Embryonic facial prominence (tissue), 1 donor: ENCODE results near the gene FAAP24.
"Not testable (repeated sequence)": the region's sequence is repeated elsewhere in the genome, so short reads cannot be mapped to it uniquely, and the experiment has no call there.

ENCODE experiments used
- DNase-seq: peaks from one replicate; pipeline ENCODE4 v3.0.0-alpha.2; 2016; ENCODE audit errors: extremely low spot score

Gene FAAP24

DNA sequence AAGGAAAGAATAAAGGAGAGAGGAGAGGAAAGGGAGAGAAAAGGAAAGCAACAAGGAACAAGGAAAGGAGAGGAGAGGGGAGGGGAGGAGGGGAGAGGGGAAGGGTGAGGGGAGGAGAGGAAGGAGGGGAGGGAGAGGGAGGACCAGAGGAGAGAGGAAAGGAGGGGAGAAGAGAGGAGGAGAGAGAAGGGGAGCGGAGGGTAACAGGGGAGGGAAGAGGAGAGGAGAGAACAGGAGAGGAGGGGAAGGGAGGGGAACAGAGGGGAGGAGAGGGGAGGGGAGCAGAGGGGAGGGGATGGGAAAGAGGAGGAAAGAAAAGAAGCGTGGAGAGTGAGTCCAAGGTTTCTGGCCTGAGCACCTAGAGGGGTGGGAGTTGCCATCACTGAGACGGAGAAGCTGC is 26.7 kb downstream of the FAAP24 start:
- no peak for DNase-seq

DNA sequence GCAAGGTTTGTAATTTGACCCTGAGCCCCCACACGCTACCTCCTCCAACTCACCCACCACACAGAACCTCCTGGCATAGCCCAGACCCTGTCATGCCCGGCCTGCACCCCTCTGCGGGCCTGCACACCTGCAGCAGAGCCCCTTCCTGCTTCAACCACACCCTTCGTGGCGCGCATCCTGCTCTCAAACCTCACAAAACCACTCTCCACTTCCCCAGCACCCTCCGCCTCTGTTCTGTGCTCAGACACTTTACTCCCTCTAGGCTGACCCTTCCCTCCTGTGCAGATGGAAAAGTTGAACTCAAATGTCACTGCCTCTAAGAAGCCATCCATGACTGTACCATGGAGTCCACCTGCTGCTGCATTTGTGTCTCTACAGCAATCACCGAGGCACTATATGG is 28.5 kb downstream of the FAAP24 start:
- DNase-seq, result no peak

DNA sequence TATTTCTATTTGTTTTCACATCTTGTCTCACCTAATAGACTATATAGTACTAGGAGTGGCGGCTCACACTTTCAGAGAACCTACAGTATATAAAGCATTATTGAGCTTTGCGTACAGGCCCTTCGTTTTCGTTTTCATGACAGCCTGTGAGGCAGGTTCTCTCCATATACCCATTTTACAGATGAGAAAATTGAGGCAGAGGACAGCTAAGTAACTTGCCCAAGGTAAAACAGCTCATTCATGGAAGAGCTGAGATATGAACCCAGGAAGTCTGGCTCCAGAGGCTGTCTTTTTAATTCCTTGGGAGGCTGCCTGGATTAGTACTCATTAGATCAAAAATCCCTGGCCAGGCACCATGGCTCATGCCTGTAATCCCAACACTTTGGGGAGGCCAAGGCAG is 28.9 kb downstream of the FAAP24 start:
- DNase-seq, result no peak

DNA sequence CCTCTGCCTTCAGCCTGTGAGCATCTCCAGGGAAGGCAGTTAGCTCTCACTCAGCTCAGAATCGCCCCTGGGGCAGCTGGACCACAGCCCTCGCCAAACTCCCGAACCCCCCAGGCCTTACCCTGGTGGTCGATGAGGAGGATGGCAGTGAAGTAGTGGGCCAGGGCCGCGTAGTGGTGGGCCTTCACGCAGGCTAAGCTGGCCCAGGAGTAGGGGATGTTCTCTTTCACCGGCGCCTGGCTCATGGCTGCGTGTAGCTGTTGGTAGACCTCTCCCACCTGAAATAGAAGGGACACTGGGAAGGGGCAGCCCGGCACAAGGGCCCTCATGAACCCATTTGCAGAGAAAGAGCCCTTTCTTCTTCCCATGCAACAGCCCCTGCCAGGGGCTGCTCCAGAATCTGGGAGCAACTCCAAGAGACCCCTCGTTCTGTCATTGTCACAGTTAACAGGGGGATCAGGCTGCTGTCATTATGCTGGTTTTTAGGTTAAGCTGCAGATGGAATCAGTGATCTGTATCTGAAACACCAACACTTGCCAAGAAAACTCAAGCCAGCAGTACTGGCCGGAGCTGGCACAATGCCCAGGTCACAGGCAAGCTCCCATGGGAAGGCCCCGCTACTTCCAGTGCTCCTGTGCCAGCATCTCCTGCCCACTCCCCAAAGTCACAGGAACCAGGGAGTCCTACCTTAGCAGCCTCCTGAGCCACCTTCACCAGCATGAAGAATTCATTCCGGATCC is 30.3 kb downstream of the FAAP24 start:
- DNase-seq, result not testable (repeated sequence)

DNA sequence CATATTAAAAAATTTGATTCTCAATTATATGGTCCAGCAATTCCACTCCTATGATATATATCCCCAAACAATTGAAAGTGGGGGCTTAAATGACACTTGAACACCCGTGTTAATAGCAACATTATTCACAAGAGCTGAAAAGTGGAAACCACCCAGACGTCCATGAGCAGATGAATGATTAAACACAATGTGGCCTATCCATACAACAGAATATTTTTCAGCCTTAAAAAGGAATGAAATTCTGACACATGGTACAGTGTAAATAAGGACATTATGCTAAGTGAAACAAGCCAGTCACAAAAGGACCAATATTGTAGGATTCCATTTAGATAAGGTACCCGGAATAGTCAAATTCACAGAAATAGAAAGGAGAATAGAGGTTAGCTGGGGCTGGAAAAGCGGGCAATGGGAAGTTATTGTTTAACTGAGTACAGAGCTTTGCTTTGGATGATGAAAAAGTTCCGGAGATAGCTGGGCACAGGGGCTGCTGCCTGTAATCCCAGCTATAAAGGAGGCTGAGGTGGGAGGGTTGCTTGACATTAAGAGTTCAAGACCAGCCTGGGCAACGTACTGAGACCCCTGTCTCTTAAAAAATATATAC is 31.5 kb downstream of the FAAP24 start:
- DNase-seq, result not testable (repeated sequence)

DNA sequence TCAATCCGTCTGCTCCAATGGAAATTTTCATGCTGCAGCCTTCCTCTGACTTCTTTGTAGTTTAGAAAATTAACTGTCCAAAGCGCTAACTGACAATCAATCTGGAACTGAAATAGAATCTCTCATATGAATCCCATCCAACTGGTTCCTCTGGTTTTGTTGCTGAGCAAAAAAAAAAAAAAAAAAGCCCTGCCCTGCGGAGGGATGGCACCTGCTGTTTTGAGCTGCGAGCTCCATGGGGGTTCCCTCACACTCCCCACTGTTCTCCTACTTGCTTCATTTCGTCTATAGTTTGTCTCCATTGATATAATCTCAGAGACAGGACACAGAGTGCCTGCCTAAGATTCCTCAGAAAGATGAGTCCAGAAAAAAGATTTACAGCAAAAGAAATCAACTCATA is 33.4 kb downstream of the FAAP24 start:
- no peak for DNase-seq

DNA sequence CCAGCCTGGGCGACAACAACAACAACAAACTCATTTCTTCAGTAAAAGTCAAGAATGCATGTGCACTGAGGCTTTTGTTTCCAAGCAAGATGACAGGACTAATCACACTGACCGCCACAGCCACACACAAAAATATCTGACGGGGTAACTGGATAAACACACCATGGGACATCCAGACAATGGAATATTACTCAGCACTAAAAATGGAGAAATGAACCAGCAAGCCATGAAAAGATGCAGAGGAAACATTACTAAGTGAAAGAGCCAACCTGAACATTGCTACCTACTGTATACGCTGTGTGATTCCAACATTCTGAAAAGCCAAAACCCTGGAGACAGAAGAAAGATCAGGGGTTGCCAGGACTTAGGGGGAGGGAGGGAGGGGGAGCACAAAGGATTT is 36.7 kb downstream of the FAAP24 start:
- DNase-seq, result no peak

DNA sequence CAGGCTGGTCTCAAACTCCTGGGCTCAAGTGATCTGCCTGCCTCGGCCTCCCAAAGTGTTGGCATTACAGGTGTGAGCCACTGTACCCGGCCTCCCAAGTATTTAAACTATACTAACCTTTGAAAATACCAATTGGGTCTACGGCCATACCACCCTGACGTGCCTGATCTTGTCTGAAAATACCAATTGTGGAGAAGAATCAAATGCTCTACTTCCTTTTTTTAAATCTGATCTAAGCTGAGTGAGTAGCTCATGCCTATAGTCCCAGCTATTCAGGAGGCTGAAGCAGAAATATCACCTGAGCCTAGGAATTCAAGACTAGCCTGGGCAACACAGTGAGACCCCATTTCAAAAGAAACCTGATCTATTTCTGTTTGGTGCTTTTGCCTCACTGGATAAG is 38.8 kb downstream of the FAAP24 start:
- not testable (repeated sequence) for DNase-seq

DNA sequence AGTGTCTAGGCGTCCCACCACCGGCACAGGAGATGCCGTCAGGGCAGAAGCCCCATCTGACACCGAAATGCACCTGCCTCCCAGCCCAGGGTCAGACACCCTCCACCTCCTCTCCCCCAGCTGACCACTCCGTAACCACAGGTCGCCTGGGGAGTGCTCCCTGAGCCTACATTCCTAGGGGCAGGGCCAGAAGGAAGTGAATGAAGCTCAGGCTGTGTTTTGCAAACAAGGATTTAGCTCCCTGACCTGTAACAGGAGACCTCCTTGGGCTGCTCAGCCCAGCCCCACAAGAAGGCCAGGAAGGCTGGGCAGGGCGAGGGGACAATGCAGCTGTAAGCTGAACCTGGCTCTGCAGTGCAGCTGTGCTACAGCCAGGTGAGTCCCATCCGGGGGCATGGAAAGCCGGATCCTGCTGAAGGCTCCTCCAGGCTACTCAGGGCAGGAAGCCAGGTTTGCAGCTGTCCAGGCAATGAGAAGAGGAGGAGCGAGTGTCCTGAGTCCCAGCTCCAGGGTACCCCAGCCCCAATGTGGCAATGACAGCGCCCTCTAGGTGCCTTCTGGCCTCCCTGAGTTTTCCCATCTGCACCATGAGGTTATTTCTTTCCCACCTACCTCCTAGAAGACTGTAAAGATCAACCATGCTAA is 50.6 kb downstream of the FAAP24 start:
- DNase-seq, result no peak

DNA sequence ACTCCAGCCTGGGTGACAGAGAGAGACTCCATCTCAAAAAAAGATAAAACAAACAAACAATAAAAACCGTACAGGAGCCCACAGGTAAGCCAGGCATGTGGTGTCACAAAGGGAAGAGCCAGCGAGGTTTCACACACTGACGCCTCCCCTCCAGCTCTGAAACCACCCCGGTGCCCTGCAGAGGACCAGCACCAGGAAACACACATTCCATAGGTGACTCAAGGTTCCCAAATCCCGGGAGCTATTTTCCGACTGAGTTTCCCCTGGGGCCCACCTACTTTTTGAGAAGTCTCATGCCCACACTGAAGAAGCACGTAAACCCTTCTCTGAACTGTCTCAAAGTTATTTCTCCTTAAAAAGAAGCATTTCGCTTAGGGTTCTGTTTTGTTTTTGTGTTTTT is 52.4 kb downstream of the FAAP24 start:
- no peak for DNase-seq

DNA sequence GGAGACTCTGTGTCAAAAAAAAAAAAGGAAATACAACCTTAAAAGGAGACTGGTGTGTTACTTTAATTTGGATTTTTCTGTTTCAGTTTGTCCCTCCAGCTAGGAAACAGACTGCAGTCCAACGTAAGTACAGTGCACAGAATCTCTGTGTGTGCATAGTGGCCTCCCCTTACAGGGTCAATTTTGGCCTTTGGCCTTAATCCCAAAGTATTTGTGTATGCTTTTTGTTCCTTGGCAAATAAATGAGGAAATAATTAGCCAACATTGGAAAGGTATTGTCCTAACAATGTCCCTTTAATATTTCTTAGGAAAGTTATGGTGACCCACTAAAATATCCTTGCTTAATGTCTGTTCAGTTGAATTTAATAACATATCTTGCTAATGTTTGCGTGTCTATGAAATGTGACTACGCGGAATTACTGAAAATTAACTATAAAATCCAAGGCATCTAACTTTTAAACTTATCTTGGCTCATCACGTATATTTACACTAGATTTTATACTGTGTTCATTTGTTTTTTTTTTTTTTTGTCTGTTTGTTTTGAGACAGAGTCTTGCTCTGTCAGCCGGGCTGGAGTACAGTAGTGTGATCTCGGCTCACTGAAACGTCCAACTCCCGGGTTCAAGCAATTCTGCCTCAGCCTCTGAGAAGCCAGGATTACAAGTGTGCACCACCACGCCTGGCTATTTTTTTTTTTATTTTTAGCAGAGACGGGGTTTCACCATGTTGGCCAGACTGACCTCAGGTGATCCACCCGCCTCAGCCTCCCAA is 53.6 kb downstream of the FAAP24 start:
- not testable (repeated sequence) for DNase-seq

DNA sequence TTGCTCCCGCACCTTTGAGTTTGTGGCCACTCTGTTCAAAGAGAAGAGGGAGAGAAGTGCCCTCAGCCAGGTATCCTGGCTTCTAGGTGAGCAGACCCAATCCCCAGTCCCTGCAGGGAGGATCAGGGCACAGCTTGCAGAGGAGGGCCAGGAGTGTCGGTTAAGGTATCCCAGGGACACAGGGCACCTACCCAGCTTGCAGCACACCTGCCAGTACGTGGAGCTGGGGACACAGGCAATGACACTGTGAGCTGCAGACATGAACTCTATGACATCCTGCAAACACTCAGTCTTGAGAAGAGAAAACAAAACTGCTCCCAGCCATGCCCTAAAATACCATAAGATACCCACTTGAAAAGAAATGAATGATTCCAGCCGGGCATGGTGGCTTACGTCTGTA is 54.6 kb downstream of the FAAP24 start:
- DNase-seq, result not testable (repeated sequence)
